HG03108 (cell line): ENCODE measurements around the gene OGDH.
A peak's percentile ranks its signal among the peaks of the same experiment; 100 is the strongest.

Source experiments
- ATAC-seq: cut with Tn5 transposase; IDR thresholded peaks from one replicate; pipeline ENCODE4 v1.9.1; 2021; ENCODE audit warnings: moderate library complexity; ENCODE audit not compliant: unreplicated experiment

The OGDH gene

GRCh38 chr7:44636926-44637325 is 30.5 kb downstream of the OGDH start:
- ATAC-seq = no peak

GRCh38 chr7:44637788-44638594 is 31.6 kb downstream of the OGDH start:
- ATAC-seq = peak; percentile 45

- peak; percentile 77 for ATAC-seq
These were observed 32.5 kb downstream of the OGDH start for GRCh38 chr7:44638611-44639557.

GRCh38 chr7:44639671-44640321 is 33.4 kb downstream of the OGDH start:
- no peak for ATAC-seq

GRCh38 chr7:44643206-44643605 is 36.8 kb downstream of the OGDH start:
- no peak for ATAC-seq

- no peak for ATAC-seq
These were observed 38.8 kb downstream of the OGDH start for GRCh38 chr7:44645254-44645653.

GRCh38 chr7:44645696-44646095 is 39.3 kb downstream of the OGDH start:
- no peak for ATAC-seq

GRCh38 chr7:44646176-44646920 is 39.9 kb downstream of the OGDH start:
- ATAC-seq = no peak

GRCh38 chr7:44646921-44647636 is 40.7 kb downstream of the OGDH start:
- no peak for ATAC-seq

- ATAC-seq = no peak
These were observed 41.7 kb downstream of the OGDH start for GRCh38 chr7:44647981-44648714.

GRCh38 chr7:44650242-44650641 is 43.8 kb downstream of the OGDH start:
- ATAC-seq = no peak

GRCh38 chr7:44650772-44651171 is 44.3 kb downstream of the OGDH start:
- no peak for ATAC-seq

GRCh38 chr7:44652535-44652934 is 46.1 kb downstream of the OGDH start:
- ATAC-seq = no peak

GRCh38 chr7:44654255-44654796 is 47.9 kb downstream of the OGDH start:
- no peak for ATAC-seq

GRCh38 chr7:44655341-44655740 is 48.9 kb downstream of the OGDH start:
- no peak for ATAC-seq

- no peak for ATAC-seq
These were observed 52.6 kb downstream of the OGDH start for GRCh38 chr7:44658979-44659378.

GRCh38 chr7:44661233-44661632 is 54.8 kb downstream of the OGDH start:
- no peak for ATAC-seq

GRCh38 chr7:44664780-44665461 is 58.5 kb downstream of the OGDH start:
- no peak for ATAC-seq
